ENCODE measurements around the gene PALLD. TPM values are rescaled to one million over a fixed set of nuclear protein-coding genes. Genes with fewer than 3 reads are reported as not detected.

The PALLD gene
- total RNA-seq, 1 experiment from 2014 or later = 18.3 TPM

- H3T11ph ChIP-seq (ENCODE audit: low read length) = no peak overlapping the region
- H4K5ac ChIP-seq (ENCODE audit: insufficient read length, low read depth, low read length) = no peak overlapping the region
- no peak overlapping the region for H2BK20ac ChIP-seq (ENCODE audit: low read depth, low read length, poor library complexity, severe bottlenecking)
- no peaks in the 10 kb centered on the region for H3K79me2 ChIP-seq (ENCODE audit: insufficient read depth, low read length)
- no peaks in the 10 kb centered on the region for H3K27me3 ChIP-seq (ENCODE audit: insufficient read depth, low read length)
- H3K23me2 ChIP-seq (ENCODE audit: insufficient read length, low read depth, low read length, poor library complexity, severe bottlenecking) = no peaks in the 10 kb centered on the region
- H2AK5ac ChIP-seq (ENCODE audit: insufficient read length, low read length) = no peak overlapping the region
- Mint-ChIP-seq H3K4me1 (peaks cover 8% of the 10 kb centered on the region in 2 experiments), H3K27me3 (ENCODE audit: low read depth) (peaks cover 18% of the 10 kb centered on the region), H3K36me3 (ENCODE audit: insufficient read depth in 1 of 3, low read depth in 3 of 3) (no peaks in the 10 kb centered on the region; a peak in 1 of 7 replicates), H3K9me3 (no peaks in the 10 kb centered on the region; a peak in 1 of 5 replicates), H3K4me3 (no peak overlapping the region), H3K27ac (no peak overlapping the region)
- H3K23ac ChIP-seq (ENCODE audit: insufficient read length, low read depth, low read length) = no peak overlapping the region
- H3K9me3 ChIP-seq (ENCODE audit: control insufficient read depth, low read depth, low read length) = no peaks in the 10 kb centered on the region
- H3K9ac ChIP-seq (ENCODE audit: extremely low read depth, insufficient read length, low read length) = no peak overlapping the region
- no peak overlapping the region for H3K56ac ChIP-seq (ENCODE audit: insufficient read length, low read depth, low read length)
- no peak overlapping the region for H4K8ac ChIP-seq (replicated peaks; ENCODE audit: insufficient read length, low read depth, low read length)
- H2AFZ ChIP-seq (ENCODE audit: low read length) = no peak overlapping the region
- no CpG with 5 or more reads among the region's 7 CpGs for WGBS (ENCODE audit: extremely low coverage, insufficient read length, low lambda C conversion rate)
- H2BK120ac ChIP-seq (ENCODE audit: low read depth, low read length, poor library complexity, severe bottlenecking) = no peak overlapping the region
- no peak overlapping the region for H2BK5ac ChIP-seq (ENCODE audit: insufficient read length, low read length)
- H3K4me1 ChIP-seq (ENCODE audit: insufficient read depth, low read length) = no peaks in the 10 kb centered on the region
- H3K4me2 ChIP-seq (ENCODE audit: insufficient read depth, insufficient read length, low read length) = no peak overlapping the region
- H3K14ac ChIP-seq (ENCODE audit: insufficient read depth, low read length) = no peak overlapping the region
- no peak overlapping the region for H3K18ac ChIP-seq (ENCODE audit: insufficient read length, low read depth, low read length)
- no peak for DNase-seq
- H3K27ac ChIP-seq (ENCODE audit: insufficient read length, low read depth, low read length) = no peak overlapping the region
- H2BK15ac ChIP-seq (ENCODE audit: low read depth, low read length) = no peak overlapping the region
- no peak overlapping the region for H4K91ac ChIP-seq (ENCODE audit: insufficient read length, low read depth, low read length)
- no peak overlapping the region for H2BK12ac ChIP-seq (ENCODE audit: insufficient read length, low read depth, low read length)
- H4K20me1 ChIP-seq (ENCODE audit: control insufficient read depth, insufficient read depth, insufficient read length) = no peaks in the 10 kb centered on the region
- H3K4ac ChIP-seq (ENCODE audit: low read depth, low read length) = no peak overlapping the region
- H3K79me1 ChIP-seq (ENCODE audit: insufficient read depth, low read depth, low read length, poor library complexity, severe bottlenecking) = no peaks in the 10 kb centered on the region
- no peak for TF ChIP-seq CTCF (conservative IDR thresholded peaks at IDR 0.05)
Observed at GRCh38 chr4:168483811-168484210, 13.0 kb upstream of the PALLD start.

All from H9 (cell line).